Upper lobe of right lung (tissue), 1 donor: ENCODE results near the gene ZSCAN22. TPM values are rescaled to one million over a fixed set of nuclear protein-coding genes. Genes with fewer than 3 reads are reported as not detected.
A peak's percentile ranks its signal among the peaks of the same experiment; 100 is the strongest.

Source experiments
- ATAC-seq: fragments of 200-7000 bp; cut with Tn5 transposase; one replicate; pipeline ENCODE4 v1.9.1; 2020; ENCODE audit warnings: mild to moderate bottlenecking, moderate library complexity
- DNase-seq: peaks from one replicate; pipeline ENCODE4 v3.0.0-alpha.2; 2020
- H3K27ac ChIP-seq: fragments of 200-600 bp; one replicate; pipeline ENCODE4 v1.8.0; 2022
- H3K27me3 ChIP-seq: fragments of 200-600 bp; one replicate; pipeline ENCODE4 v1.8.0; 2022; ENCODE audit warnings: mild to moderate bottlenecking
- H3K36me3 ChIP-seq: fragments of 200-600 bp; one replicate; pipeline ENCODE4 v1.8.0; 2022
- H3K4me1 ChIP-seq: fragments of 200-600 bp; one replicate; pipeline ENCODE4 v1.8.0; 2022
- H3K4me3 ChIP-seq: fragments of 200-600 bp; one replicate; pipeline ENCODE4 v1.8.0; 2022; ENCODE audit warnings: mild to moderate bottlenecking
- H3K9me3 ChIP-seq: fragments of 200-600 bp; one replicate; pipeline ENCODE4 v1.8.0; 2022
- intact Hi-C: fragments of 100-400 bp; cut with DNase I; formaldehyde crosslinking; loops from one replicate; pipeline ENCODE4 v1.11.0; 2022
- total RNA-seq: library from RNA; stranded (reverse); fragmentation: NEBNext Ultra II Directional; extraction: Animal tissue kit (Norgen Biotek cat#: 25700); gene quantifications from one replicate; pipeline ENCODE4 v1.2.1, GENCODE V29; 2021
- TF ChIP-seq, protein P1 (sequence below): fragments of 200-600 bp; IDR thresholded peaks from one replicate; pipeline ENCODE4 v1.8.0; 2022; ENCODE audit warnings: antibody characterized with exemption
- donor health status: DM: no; HTN: yes; CAD: no; lungs with severe emphysema.

ZSCAN22 gene
- total RNA-seq, 1 donor from 2014 or later: 4.0 TPM

DNA sequence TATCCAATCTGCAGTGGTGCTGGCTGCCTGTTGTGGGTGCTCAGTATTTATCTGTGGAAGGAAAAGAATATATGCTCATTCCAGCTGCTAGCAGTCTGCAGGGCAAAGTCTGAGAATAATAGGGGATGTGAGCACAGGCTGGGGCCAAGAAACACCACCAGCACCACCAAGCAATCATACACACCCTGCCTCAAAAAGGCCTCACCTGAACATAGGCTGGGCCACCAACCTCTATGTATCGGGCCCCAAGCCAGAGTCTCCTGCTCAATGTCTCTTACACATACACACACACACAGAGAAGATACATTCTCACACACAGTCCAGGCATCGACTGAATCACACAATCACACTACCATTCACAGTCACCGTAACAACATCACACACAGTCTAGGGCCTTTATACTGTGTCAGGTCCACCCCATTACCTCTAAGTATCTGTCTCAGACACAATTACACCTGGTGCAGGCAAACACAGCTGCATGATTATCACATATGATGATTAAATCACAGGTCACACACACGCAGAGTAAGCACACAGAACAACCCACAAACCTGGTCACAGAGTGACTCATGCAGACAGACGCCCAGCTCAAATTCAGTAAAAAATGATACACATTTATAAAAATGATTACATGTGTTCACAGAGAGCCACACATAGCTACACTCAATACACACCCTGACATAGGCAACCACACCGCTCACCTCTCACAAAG lies 1.3 kb upstream of the ZSCAN22 start:
- H3K4me3 ChIP-seq: peak overlapping the region; percentile 83
- intact Hi-C loops: no loop called here
- H3K4me1 ChIP-seq: peaks cover 11% of the 10 kb centered on the region
- H3K27ac ChIP-seq: no peak overlapping the region
- TF ChIP-seq, protein P1, sequence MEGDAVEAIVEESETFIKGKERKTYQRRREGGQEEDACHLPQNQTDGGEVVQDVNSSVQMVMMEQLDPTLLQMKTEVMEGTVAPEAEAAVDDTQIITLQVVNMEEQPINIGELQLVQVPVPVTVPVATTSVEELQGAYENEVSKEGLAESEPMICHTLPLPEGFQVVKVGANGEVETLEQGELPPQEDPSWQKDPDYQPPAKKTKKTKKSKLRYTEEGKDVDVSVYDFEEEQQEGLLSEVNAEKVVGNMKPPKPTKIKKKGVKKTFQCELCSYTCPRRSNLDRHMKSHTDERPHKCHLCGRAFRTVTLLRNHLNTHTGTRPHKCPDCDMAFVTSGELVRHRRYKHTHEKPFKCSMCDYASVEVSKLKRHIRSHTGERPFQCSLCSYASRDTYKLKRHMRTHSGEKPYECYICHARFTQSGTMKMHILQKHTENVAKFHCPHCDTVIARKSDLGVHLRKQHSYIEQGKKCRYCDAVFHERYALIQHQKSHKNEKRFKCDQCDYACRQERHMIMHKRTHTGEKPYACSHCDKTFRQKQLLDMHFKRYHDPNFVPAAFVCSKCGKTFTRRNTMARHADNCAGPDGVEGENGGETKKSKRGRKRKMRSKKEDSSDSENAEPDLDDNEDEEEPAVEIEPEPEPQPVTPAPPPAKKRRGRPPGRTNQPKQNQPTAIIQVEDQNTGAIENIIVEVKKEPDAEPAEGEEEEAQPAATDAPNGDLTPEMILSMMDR: no peak
- H3K36me3 ChIP-seq: no peaks in the 10 kb centered on the region
- no peaks in the 10 kb centered on the region for H3K9me3 ChIP-seq
- ATAC-seq (no peak), DNase-seq (no peak)
- no peaks in the 10 kb centered on the region for H3K27me3 ChIP-seq

DNA sequence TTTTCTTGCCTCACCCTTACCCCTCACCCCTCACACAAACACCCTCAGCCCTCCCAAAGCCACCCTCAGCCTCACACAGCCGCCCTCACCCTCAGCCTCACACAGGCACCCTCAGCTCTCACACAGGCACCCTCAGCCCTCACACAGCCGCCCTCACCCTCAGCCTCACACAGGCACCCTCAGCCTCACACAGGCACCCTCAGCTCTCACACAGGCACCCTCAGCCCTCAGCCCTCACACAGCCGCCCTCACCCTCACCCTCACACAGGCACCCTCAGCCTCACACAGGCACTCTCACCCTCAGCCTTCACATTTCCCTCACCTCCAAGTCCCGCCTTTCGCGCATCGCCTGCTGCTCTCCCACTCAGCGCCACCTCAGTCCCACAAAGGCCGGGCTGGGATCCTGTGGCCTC lies 287 bp upstream of the ZSCAN22 start:
- ATAC-seq (no peak), DNase-seq (no peak)
- no peaks in the 10 kb centered on the region for H3K36me3 ChIP-seq
- no peaks in the 10 kb centered on the region for H3K27me3 ChIP-seq
- intact Hi-C loops: no loop called here
- peaks cover 11% of the 10 kb centered on the region for H3K4me1 ChIP-seq
- TF ChIP-seq, protein P1: no peak
- H3K27ac ChIP-seq: peak overlapping the region; percentile 88
- peak overlapping the region; percentile 83 for H3K4me3 ChIP-seq
- H3K9me3 ChIP-seq: no peaks in the 10 kb centered on the region

DNA sequence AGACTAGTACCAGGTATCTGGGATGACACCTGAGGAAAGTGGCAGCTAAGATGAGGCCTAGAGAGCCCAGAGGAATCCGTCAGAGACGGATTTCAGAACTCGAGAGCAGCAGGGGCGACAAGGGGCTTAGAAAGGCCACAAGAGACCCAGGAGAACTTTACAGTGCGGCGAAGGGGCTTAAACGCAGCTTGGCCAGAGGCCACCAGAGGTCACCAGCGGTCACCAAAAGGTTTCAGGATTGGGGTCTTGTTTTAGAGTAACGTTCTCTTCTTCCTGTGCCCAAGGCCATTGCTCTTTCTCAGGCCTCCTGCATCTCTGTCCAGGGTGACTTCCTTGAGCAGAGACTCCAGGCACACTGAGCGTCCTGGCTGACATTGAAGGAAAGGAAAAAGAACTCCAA lies 2.2 kb downstream of the ZSCAN22 start:
- intact Hi-C loops: no loop called here
- H3K4me1 ChIP-seq: peaks cover 11% of the 10 kb centered on the region
- no peak overlapping the region for H3K4me3 ChIP-seq
- H3K36me3 ChIP-seq: no peaks in the 10 kb centered on the region
- ATAC-seq (no peak), DNase-seq (no peak)
- no peak overlapping the region for H3K27ac ChIP-seq
- TF ChIP-seq, protein P1: peak; percentile 12
- no peaks in the 10 kb centered on the region for H3K27me3 ChIP-seq
- no peaks in the 10 kb centered on the region for H3K9me3 ChIP-seq

DNA sequence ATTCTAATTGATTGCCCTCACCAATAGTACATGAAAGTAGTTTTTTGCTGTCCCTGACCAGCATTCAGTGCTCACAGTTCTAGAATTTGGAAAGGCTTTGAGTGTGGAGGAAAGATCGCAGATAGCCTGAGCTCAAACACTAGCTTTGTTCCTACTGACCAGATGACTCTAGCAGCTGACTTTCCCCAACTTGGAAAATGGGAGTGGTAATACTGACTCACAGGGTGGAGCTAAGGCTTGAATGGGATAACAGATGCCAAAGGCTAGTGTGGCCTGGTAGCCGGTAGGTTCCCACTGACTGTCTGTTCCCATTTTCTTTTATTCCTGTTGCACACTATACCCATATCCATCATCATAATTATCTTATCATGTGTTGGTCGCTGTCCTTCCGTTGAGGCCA lies 3.7 kb downstream of the ZSCAN22 start:
- no peak for DNase-seq
- TF ChIP-seq, protein P1: no peak
- no peak for ATAC-seq
- no peak overlapping the region for H3K27ac ChIP-seq
- intact Hi-C loops: no loop called here
- H3K4me1 ChIP-seq: peaks cover 11% of the 10 kb centered on the region
- H3K9me3 ChIP-seq: no peaks in the 10 kb centered on the region
- H3K27me3 ChIP-seq: no peaks in the 10 kb centered on the region
- no peak overlapping the region for H3K4me3 ChIP-seq
- no peaks in the 10 kb centered on the region for H3K36me3 ChIP-seq

DNA sequence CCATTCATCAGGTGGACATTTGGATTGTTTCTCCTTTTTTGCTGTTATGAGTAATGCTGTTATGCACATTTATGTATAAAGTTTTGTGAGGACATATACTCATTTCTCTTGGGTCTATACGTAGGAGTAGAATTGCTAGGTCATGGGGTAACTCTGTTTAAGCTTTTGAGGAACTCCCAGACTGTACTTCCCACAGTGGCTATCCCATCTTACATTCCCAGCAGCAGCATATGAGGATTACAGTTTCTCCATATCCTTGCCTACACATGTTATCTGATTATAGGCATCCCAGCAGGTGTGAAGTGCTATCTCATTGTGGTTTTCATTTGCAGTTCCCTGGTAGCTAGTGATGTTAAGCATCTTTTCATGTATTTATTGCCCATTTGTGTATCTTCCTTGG lies 5.9 kb downstream of the ZSCAN22 start:
- H3K27me3 ChIP-seq: no peaks in the 10 kb centered on the region
- intact Hi-C loops: no loop called here
- H3K4me1 ChIP-seq: peaks cover 5% of the 10 kb centered on the region
- peak; percentile 42 for ATAC-seq
- no peak overlapping the region for H3K4me3 ChIP-seq
- H3K27ac ChIP-seq: no peak overlapping the region
- TF ChIP-seq, protein P1: no peak
- no peak for DNase-seq
- H3K36me3 ChIP-seq: peaks cover 7% of the 10 kb centered on the region
- no peaks in the 10 kb centered on the region for H3K9me3 ChIP-seq
